ENCODE results near the gene PRPS1. TPM values are rescaled to one million over a fixed set of nuclear protein-coding genes. Genes with fewer than 3 reads are reported as not detected.

PRPS1 gene
- total and polyA plus RNA-seq, 9 of the 15 experiments (the other 6 are each of a cell fraction or from before 2014, with no cell fraction given) = 47.8 to 175 (median 79.6) TPM

DNA sequence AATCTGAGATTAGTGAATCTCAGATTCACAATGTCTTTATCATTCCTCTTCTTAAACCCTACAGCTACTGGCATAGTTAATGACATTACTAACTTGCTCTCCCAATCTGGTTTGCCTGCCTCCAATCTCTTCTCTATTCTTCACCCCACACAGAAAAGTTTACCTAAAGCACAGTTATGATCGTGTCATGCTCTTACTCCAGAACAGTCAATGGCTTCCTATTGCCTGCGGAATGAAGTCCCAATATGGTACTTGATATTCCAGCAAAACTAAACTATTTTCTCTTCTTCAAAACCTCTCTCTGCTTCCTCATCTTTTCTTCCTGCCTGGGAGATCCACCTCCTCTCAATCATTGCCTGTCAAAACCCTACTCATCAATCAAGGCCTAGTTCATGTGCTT is 3.4 kb upstream of the PRPS1 start:
- Histone ChIP-seq H3K4me3 (no peak overlapping the region), H3K9me3 (replicated peaks; ENCODE audit: control insufficient read depth, insufficient read depth, low read depth, low read length) (no peaks in the 10 kb centered on the region), H3K9ac (ENCODE audit: insufficient read depth in 1 of 2, low read depth in 2 of 2, low read length in 2 of 2) (no peak overlapping the region), H3K36me3 (ENCODE audit: control insufficient read depth, insufficient read depth, low read length) (no peaks in the 10 kb centered on the region; the same call in 2 of the 3 replicates), H3K4me1 (replicated peaks in 1 of 2; ENCODE audit: control insufficient read depth in 2 of 2, insufficient read depth in 2 of 2, low read length in 2 of 2) (peaks cover 8 to 14% of the 10 kb centered on the region in 2 experiments; a peak in 4 of 5 replicates), H3K9me1 (ENCODE audit: control insufficient read depth, insufficient read depth, low read length) (no peaks in the 10 kb centered on the region), H3K27me3 (ENCODE audit: control insufficient read depth in 2 of 2, insufficient read depth in 2 of 2, low read length in 2 of 2) (peaks cover 0 to 8% of the 10 kb centered on the region in 2 experiments; a peak in 1 of 5 replicates), H3K79me2 (ENCODE audit: control insufficient read depth, insufficient read depth, low read length) (peaks cover 16% of the 10 kb centered on the region), H3K27ac (ENCODE audit: extremely low read depth, low read depth, low read length) (no peak overlapping the region), H2AFZ (ENCODE audit: low read depth, low read length) (no peak overlapping the region), H3K4me2 (ENCODE audit: insufficient read depth, low read length) (no peak overlapping the region), H4K20me1 (replicated peaks; ENCODE audit: control insufficient read depth, insufficient read depth, low read length) (peaks cover 6% of the 10 kb centered on the region; the same call in 1 of the 2 replicates)
- intact Hi-C loops (cut with micrococcal nuclease) = loop anchor here (5.0 kb wide), 1 partner anchor 48 kb away; no protein-coding TSS in a partner anchor
- POLR2A ChIA-PET = no interaction called here
- BruUV-seq (replicated peaks) = no TSS peak
- CTCF ChIA-PET (ENCODE audit: low intra/inter-chr PET ratio) = no interaction called here
- FAIRE-seq (no peak), DNase-seq (ENCODE audit: extremely low read depth in 1 of 4, low spot score in 3 of 4) (no peak), ATAC-seq (no peak)
- no peak for TF ChIP-seq ILF3 (IDR thresholded peaks at IDR 0.05; ENCODE audit: borderline replicate concordance)
- TF ChIP-seq RBM25 (IDR thresholded peaks at IDR 0.05; ENCODE audit: low read depth, low read length, severe bottlenecking) = peak; percentile 52
- 56% methylated on average over 2 of the region's 2 CpGs for WGBS (ENCODE audit: insufficient coverage, low coverage, missing lambda C conversion rate)
- in situ Hi-C loops (cut with MboI) = no loop called here

DNA sequence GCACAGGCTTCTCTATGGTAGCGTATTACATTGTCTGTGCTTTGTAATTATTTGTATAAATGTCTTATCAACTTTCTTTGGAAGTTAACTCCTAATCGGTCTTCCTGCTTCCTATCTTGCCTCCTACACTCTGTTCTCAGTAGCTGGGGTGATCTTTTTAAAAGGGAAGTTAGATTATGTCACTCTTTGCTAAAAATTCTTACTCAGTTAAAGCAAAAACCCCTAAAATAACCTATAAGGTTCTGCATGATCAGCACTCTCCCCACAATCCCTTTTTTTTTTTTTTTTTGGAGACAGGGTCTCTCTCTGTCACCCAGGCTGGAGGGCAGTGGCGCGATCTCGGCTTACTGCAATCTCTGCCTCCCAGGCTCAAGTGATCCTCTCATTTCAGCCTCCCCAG is 2.6 kb upstream of the PRPS1 start:
- peaks cover 0 to 3% of the 10 kb centered on the region in 2 experiments; a peak in 1 of 5 replicates for H3K27me3 ChIP-seq (ENCODE audit: control insufficient read depth in 2 of 2, insufficient read depth in 2 of 2, low read length in 2 of 2)
- peaks cover 6% of the 10 kb centered on the region; the same call in 2 of the 3 replicates for H3K36me3 ChIP-seq (ENCODE audit: control insufficient read depth, insufficient read depth, low read length)
- intact Hi-C loops (cut with micrococcal nuclease) = loop anchor here (5.0 kb wide), 1 partner anchor 48 kb away; no protein-coding TSS in a partner anchor
- no peak overlapping the region for H2AFZ ChIP-seq (ENCODE audit: low read depth, low read length)
- in situ Hi-C loops (cut with MboI) = no loop called here
- no peak for FAIRE-seq
- ATAC-seq = no peak
- peaks cover 6% of the 10 kb centered on the region; the same call in 1 of the 2 replicates for H4K20me1 ChIP-seq (replicated peaks; ENCODE audit: control insufficient read depth, insufficient read depth, low read length)
- DNase-seq (ENCODE audit: extremely low read depth in 1 of 4, low spot score in 3 of 4) = no peak
- no peaks in the 10 kb centered on the region for H3K9me3 ChIP-seq (replicated peaks; ENCODE audit: control insufficient read depth, insufficient read depth, low read depth, low read length)
- no peak overlapping the region for H3K9ac ChIP-seq (ENCODE audit: insufficient read depth in 1 of 2, low read depth in 2 of 2, low read length in 2 of 2)
- ChIA-PET CTCF (ENCODE audit: low intra/inter-chr PET ratio) (no interaction called here), POLR2A (no interaction called here)
- BruUV-seq (replicated peaks) = no TSS peak
- H3K4me3 ChIP-seq = no peak overlapping the region
- no peaks in the 10 kb centered on the region for H3K9me1 ChIP-seq (ENCODE audit: control insufficient read depth, insufficient read depth, low read length)
- peaks cover 24% of the 10 kb centered on the region for H3K79me2 ChIP-seq (ENCODE audit: control insufficient read depth, insufficient read depth, low read length)
- WGBS (ENCODE audit: insufficient coverage, low coverage, missing lambda C conversion rate) = 19% methylated on average over 2 of the region's 5 CpGs
- no peak overlapping the region for H3K27ac ChIP-seq (ENCODE audit: extremely low read depth, low read depth, low read length)
- H3K4me2 ChIP-seq (ENCODE audit: insufficient read depth, low read length) = no peak overlapping the region
- TF ChIP-seq PTRF (tag; IDR thresholded peaks at IDR 0.05) (no peak), ZNF316 (IDR thresholded peaks at IDR 0.05) (peak; percentile 24; the same call in 1 of the 2 replicates), FOXK2 (conservative IDR thresholded peaks at IDR 0.05 in 1 of 2, IDR thresholded peaks at IDR 0.05 in 1 of 2; ENCODE audit: low read depth in 2 of 2) (no peak)
- TF ChIP-seq, protein P1, sequence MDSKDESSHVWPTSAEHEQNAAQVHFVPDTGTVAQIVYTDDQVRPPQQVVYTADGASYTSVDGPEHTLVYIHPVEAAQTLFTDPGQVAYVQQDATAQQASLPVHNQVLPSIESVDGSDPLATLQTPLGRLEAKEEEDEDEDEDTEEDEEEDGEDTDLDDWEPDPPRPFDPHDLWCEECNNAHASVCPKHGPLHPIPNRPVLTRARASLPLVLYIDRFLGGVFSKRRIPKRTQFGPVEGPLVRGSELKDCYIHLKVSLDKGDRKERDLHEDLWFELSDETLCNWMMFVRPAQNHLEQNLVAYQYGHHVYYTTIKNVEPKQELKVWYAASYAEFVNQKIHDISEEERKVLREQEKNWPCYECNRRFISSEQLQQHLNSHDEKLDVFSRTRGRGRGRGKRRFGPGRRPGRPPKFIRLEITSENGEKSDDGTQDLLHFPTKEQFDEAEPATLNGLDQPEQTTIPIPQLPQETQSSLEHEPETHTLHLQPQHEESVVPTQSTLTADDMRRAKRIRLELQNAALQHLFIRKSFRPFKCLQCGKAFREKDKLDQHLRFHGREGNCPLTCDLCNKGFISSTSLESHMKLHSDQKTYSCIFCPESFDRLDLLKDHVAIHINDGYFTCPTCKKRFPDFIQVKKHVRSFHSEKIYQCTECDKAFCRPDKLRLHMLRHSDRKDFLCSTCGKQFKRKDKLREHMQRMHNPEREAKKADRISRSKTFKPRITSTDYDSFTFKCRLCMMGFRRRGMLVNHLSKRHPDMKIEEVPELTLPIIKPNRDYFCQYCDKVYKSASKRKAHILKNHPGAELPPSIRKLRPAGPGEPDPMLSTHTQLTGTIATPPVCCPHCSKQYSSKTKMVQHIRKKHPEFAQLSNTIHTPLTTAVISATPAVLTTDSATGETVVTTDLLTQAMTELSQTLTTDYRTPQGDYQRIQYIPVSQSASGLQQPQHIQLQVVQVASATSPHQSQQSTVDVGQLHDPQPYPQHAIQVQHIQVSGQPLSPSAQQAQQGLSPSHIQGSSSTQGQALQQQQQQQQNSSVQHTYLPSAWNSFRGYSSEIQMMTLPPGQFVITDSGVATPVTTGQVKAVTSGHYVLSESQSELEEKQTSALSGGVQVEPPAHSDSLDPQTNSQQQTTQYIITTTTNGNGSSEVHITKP (IDR thresholded peaks at IDR 0.05; ENCODE audit: partially characterized antibody) = peak; percentile 83
- peaks cover 8 to 16% of the 10 kb centered on the region in 2 experiments; a peak in 4 of 5 replicates for H3K4me1 ChIP-seq (replicated peaks in 1 of 2; ENCODE audit: control insufficient read depth in 2 of 2, insufficient read depth in 2 of 2, low read length in 2 of 2)
